ENCODE data around the gene LRRC71. TPM values are rescaled to one million over a fixed set of nuclear protein-coding genes. Genes with fewer than 3 reads are reported as not detected.

Gene LRRC71
- total and polyA plus RNA-seq, 7 donors: 0.07 TPM; not detected in 6

DNA sequence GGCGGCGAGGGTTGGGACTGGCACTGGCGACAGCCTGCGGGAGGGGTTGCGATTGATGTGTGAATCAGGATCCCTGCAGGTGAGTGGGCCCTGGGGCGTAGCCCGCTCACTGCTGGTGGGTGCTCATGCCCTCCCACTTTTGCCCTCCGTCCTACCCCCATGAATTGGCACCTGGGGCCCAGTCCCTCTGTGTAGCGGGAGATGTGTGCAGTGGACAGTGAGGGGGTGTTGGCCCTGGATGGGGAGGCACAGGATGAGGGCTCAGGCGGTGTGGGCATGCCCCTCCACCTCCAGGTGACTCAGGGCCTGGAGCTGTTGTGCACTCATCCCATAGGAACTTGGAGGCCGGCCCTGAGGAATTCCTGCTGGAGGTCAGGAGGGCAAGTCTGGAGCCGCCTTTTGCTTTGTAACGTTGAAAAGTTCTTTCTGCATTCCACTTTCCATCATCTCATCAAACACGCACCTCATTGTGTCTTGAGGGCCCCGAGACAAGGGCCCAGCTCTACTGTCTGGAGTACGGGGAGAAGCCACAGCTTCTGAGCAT is 23.9 kb upstream of the LRRC71 start:
- peaks cover 18 to 41% (median 22%) of the 10 kb centered on the region in 3 donors for H3K27me3 ChIP-seq
- 87% methylated on average over 16 of the region's 16 CpGs for WGBS, 2 donors
- TF ChIP-seq POLR2AphosphoS5 (IDR thresholded peaks at IDR 0.05): peak in 1 of 4 donors; percentile 34
- no peak for TF ChIP-seq CTCF (IDR thresholded peaks at IDR 0.05)
- intact Hi-C loops (cut with DNase I): loop anchor here (10.0 kb wide), 1 partner anchor 192 kb away; the partner anchor contains the start of gene CRABP2
- H3K4me3 ChIP-seq: no peak overlapping the region
- H3K27ac ChIP-seq: peak overlapping the region; percentile 8 to 78 (median 68)
- no peak for DNase-seq
- no peaks in the 10 kb centered on the region for H3K9me3 ChIP-seq
- H3K36me3 ChIP-seq: no peaks in the 10 kb centered on the region
- H3K4me1 ChIP-seq: peaks cover 0 to 38% (median 15%) of the 10 kb centered on the region in 4 donors

DNA sequence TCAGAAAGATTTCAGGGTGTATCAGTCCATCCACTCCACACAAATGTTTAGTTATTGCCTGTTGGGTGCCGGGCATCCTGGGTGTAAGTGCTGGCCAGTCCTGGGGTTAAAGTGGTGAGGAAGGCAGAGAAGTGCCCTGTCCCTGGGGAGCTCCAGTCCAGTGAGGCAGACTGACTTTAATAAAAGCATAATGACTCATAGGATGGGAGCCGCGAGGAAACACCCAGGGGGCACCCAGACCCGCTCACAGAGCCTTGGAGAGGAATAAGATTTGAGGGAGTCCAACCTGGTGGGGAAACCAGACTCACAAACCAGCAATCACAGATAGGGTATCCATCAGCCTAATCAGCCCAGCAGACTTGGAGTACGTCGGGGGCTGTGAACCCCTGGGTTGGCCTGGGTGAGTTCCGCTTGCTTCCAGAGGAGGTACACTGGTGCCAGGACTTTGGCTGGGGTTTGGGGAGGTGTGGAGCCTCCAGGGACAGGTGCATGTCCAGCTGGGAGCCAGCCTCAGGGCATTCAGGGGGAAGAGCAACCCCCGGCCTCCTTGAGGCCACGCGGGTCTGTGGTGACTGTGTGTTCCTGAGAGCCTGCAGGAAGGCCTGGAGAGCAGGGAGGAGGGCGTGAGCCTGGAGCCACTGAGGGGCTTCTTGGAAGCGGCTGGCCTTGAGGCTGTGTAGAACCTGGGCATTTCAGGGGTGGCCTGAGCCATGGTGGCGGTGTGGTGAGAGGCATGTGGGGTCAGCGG is 23.2 kb upstream of the LRRC71 start:
- intact Hi-C loops (cut with DNase I): loop anchor here (10.0 kb wide), 1 partner anchor 192 kb away; the partner anchor contains the start of gene CRABP2
- no peaks in the 10 kb centered on the region for H3K9me3 ChIP-seq
- TF ChIP-seq POLR2A (IDR thresholded peaks at IDR 0.05) (no peak), CTCF (IDR thresholded peaks at IDR 0.05) (no peak), EP300 (IDR thresholded peaks at IDR 0.05) (no peak), POLR2AphosphoS5 (IDR thresholded peaks at IDR 0.05) (no peak)
- H3K4me1 ChIP-seq: peaks cover 0 to 38% (median 15%) of the 10 kb centered on the region in 4 donors
- no peak overlapping the region for H3K4me3 ChIP-seq
- 81 to 83% methylated on average over 14 of the region's 14 CpGs for WGBS, 2 donors
- peak overlapping the region; percentile 30 to 78 (median 68) for H3K27ac ChIP-seq
- H3K36me3 ChIP-seq: no peaks in the 10 kb centered on the region
- no peak for DNase-seq
- H3K27me3 ChIP-seq: peaks cover 18 to 41% (median 22%) of the 10 kb centered on the region in 3 donors

DNA sequence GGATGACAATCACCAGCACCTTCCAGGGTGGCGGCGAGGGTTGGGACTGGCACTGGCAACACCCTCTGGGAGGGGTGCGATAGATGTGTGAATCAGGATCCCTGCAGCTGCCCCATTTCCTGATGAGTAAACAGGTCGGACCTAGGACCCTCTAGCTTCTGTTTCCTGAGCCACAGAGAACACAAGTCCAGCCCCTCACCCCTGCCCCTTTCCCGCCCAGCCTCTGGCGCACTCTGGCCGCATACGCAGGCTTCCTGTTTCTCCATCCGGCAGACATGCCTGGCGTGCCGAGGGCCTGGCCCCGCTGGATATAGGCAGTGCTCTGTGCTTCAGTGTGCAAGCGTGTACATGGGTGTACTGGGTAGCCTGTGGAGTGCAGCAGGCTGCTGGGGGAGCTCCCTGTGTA is 22.3 kb upstream of the LRRC71 start:
- peak; percentile 79 for DNase-seq
- 20 to 28% methylated on average over 12 to 13 of the region's 13 CpGs for WGBS, 2 donors
- no peak overlapping the region for H3K4me3 ChIP-seq
- peaks cover 0 to 29% (median 6%) of the 10 kb centered on the region in 4 donors for H3K4me1 ChIP-seq
- peak overlapping the region; percentile 30 to 78 (median 68) for H3K27ac ChIP-seq
- no peaks in the 10 kb centered on the region for H3K9me3 ChIP-seq
- intact Hi-C loops (cut with DNase I): loop anchor here (10.0 kb wide), 1 partner anchor 193 kb away; the partner anchor contains the start of gene CRABP2
- H3K36me3 ChIP-seq: no peaks in the 10 kb centered on the region
- no peak for TF ChIP-seq POLR2A (IDR thresholded peaks at IDR 0.05)
- TF ChIP-seq EP300 (IDR thresholded peaks at IDR 0.05): no peak
- no peak for TF ChIP-seq CTCF (IDR thresholded peaks at IDR 0.05)
- peak in 1 of 4 donors; percentile 30 for TF ChIP-seq POLR2AphosphoS5 (IDR thresholded peaks at IDR 0.05)
- peaks cover 15 to 32% (median 20%) of the 10 kb centered on the region in 3 donors for H3K27me3 ChIP-seq

- TF ChIP-seq CTCF (IDR thresholded peaks at IDR 0.05): no peak
- no peak for TF ChIP-seq POLR2AphosphoS5 (IDR thresholded peaks at IDR 0.05)
- no peak for TF ChIP-seq POLR2A (IDR thresholded peaks at IDR 0.05)
- no peak for TF ChIP-seq EP300 (IDR thresholded peaks at IDR 0.05)
- peaks cover 0 to 24% (median 0%) of the 10 kb centered on the region in 4 donors for H3K4me1 ChIP-seq
- no peaks in the 10 kb centered on the region for H3K9me3 ChIP-seq
- H3K27me3 ChIP-seq: peaks cover 5 to 23% (median 10%) of the 10 kb centered on the region in 3 donors
- DNase-seq: no peak
- H3K27ac ChIP-seq: no peak overlapping the region
- WGBS, 2 donors: 77 to 85% methylated on average over 12 of the region's 12 CpGs
- no peak overlapping the region for H3K4me3 ChIP-seq
- no peaks in the 10 kb centered on the region for H3K36me3 ChIP-seq
- intact Hi-C loops (cut with DNase I): loop anchor here (10.0 kb wide), 1 partner anchor 194 kb away; the partner anchor contains the start of gene CRABP2
Measured at GRCh38 chr1:156898971-156899664, 21.3 kb upstream of the LRRC71 start.
